SW 1271 (cell line): ENCODE measurements around the gene HBA1.
A peak's percentile ranks its signal among the peaks of the same experiment; 100 is the strongest.
"Not testable (repeated sequence)": the region's sequence is repeated elsewhere in the genome, so short reads cannot be mapped to it uniquely, and the experiment has no call there.

Source experiments
- DNase-seq, 2 experiments: peaks; one replicate each; lab custom pipeline; 2025; lab: John Stamatoyannopoulos, UW

HBA1 gene

DNA sequence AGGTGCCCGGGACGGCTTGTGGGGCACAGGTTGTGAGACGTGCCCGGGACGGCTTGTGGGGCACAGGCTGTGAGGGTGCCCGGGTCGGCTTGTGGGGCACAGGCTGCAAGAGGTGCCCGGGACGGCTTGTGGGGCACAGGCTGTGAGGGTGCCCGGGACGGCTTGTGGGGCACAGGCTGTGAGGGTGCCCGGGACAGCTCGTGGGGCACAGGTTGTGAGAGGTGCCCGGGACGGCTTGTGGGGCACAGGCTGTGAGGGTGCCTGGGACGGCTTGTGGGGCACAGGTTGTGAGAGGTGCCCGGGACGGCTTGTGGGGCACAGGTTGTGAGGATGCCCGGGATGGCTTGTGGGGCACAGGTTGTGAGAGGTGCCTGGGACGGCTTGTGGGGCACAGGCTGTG is 16.2 kb upstream of the HBA1 start:
- not testable (repeated sequence) for DNase-seq

DNA sequence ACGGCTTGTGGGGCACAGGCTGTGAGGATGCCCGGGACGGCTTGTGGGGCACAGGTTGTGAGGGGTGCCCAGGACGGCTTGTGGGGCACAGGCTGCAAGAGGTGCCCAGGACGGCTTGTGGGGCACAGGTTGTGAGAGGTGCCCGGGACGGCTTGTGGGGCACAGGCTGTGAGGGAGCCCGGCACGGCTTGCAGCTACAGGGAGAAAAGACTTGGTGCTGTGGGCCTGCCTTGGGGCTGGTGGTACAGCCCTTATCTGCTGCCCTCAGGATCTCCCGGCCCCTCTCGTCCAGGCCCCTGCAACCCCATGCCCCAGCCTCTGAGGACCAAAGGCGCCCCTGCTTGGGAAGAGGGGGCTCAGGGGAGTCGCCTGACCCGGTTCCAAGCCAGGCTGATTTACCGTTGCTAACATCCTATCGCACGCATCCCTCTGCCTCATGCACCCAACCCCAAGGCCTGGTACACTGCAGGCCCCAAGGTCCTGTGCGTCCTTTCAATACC is 15.7 kb upstream of the HBA1 start:
- DNase-seq = no peak

DNA sequence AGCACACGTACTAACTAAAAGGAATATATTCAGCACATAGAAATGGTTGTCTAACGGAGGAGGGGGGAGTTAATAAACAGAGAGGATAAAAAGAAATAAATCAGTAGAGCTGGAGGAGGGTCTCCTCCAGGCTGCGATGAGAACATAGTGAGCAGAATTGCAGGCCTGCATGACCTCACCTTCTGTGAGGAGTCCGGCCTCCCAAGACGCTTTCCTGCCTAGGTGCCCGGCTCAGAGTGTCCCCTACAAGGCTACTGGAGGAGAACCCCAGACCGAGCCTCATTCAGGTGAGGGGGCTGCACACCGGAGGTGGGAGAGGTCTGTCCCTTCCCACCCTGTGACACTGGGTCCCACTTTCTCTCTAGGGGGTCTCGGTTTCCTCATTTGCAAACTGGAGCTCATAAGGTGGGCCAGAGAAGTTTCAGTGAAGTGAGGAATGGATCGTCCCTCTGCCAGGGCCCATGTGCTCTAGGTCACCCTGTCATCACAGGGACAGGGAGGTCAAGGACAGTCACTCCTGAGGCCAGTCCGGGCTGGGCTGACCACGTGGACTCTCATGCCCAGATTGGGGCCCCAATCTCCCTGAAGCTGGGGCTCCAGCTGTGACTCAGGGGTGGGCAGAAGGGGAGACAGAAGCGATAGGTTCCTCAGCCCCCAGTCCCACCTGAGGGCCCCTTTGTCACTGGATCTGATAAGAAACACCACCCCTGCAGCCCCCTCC is 14.0 kb upstream of the HBA1 start:
- no peak for DNase-seq

DNA sequence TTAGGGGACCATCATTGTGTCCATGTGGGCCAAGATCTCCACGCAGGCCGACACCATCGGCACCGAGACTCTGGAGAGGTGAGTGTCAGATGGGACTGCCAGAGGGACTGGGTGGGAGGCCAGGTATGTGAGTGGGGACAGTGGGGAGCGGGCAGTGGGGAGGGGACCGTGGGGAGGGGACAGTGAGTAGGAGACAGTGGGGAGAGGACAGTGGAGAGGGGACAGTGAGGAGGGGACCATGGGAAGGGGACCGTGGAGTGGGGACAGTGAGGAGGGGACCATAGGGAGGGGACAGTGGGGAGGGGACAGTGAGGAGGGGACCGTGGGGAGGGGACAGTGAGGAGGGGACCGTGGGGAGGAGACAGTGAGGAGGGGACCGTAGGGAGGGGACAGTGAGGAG is 13.3 kb upstream of the HBA1 start:
- DNase-seq = not testable (repeated sequence)

DNA sequence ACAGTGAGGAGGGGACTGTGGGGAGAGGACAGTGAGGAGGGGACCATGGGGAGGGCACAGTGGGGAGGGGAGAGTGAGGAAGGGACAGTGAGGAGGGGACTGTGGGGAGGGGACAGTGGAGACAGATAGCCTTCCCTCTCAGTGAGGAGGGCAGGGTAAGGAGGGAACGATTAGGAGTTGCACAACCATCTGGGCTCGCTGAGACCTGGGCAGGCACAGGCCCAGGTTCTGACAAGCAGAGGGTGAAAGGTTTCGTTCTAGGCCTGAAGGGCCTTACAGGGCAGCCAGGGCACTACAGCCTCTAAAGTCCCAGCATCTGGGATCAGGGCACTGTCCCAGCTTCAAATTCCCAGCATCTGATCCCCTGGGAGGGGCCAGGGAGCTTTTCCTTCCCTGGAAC is 12.8 kb upstream of the HBA1 start:
- not testable (repeated sequence) for DNase-seq

- DNase-seq = not testable (repeated sequence)
Observed at GRCh38 chr16:164134-164823, 12.2 kb upstream of the HBA1 start.

DNA sequence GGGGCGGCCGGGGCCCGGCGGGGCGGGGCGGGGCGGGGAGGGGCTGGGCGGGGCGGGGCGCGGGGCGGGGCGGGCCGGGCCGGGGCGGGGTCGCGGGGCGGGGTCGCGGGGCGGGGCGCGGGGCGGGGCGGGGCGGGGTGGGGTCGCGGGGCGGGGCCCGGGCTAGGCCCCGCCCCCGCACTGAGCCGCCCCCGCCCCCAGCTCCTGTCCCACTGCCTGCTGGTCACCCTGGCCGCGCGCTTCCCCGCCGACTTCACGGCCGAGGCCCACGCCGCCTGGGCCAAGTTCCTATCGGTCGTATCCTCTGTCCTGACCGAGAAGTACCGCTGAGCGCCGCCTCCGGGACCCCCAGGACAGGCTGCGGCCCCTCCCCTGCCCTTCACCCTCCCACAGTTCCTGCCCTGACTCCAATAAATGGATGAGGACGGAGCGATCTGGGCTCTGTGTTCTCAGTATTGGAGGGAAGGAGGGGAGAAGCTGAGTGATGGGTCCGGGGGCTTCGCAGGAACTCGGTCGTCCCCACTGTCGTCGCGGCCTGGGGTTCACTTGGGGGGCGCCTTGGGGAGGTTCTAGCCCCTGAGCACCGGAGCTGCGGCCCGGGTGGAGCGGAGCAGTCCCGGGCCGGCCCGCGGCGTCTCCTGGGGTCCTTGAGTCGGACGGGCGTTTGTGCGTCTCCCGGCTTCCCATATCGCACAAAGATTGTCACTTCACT is 11.5 kb upstream of the HBA1 start:
- DNase-seq = no peak

GRCh38 chr16:165539-166374 is 10.7 kb upstream of the HBA1 start, which contains the start of gene HBM:
TSS of gene HBM (plus strand) at chr16:165978. CDS start at chr16:165998, 20 bp downstream.
- no peak for DNase-seq

DNA sequence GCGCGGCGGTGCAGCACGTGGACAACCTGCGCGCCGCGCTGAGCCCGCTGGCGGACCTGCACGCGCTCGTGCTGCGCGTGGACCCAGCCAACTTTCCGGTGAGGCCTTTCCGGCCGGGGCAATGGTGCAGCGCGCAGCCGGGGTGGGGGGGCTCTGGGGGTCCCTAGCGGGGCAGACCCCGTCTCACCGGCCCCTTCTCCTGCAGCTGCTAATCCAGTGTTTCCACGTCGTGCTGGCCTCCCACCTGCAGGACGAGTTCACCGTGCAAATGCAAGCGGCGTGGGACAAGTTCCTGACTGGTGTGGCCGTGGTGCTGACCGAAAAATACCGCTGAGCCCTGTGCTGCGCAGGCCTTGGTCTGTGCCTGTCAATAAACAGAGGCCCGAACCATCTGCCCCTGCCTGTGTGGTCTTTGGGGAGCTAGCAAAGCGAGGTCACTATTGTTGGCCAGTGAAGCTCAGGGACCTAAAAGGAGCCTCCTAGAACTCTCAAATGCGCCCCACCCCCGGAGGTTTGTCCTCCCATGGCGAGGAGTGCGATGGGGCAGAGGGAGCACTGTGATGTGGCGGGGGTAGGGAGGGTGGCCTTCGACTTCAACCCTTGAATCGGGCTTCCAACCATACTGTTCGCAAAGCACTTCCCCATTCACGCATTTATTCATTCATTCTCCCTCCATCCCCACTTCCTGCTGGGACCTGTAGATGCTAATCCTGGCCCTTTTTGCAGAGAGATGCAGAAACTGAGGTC is 9.9 kb upstream of the HBA1 start:
- no peak for DNase-seq

- no peak for DNase-seq
Observed at GRCh38 chr16:167122-167690, 9.3 kb upstream of the HBA1 start.

DNA sequence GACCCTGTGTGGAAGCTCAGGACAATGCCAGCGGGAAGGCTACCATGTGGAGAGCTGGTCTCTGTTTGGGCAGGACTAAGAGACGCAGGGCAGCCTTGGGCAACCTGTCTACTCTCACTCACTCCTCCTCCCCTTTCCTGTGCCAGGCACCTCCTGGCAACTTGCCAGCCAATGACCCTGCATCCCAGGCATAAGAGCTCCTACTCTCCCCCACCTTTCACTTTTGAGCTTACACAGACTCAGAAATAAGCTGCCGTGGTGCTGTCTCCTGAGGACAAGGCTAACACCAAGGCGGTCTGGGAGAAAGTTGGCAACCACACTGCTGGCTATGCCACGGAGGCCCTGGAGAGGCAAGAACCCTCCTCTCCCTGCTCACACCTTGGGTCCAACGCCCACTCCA is 8.1 kb upstream of the HBA1 start:
- DNase-seq = no peak

- no peak for DNase-seq
Observed at GRCh38 chr16:169014-169413, 7.5 kb upstream of the HBA1 start.

DNA sequence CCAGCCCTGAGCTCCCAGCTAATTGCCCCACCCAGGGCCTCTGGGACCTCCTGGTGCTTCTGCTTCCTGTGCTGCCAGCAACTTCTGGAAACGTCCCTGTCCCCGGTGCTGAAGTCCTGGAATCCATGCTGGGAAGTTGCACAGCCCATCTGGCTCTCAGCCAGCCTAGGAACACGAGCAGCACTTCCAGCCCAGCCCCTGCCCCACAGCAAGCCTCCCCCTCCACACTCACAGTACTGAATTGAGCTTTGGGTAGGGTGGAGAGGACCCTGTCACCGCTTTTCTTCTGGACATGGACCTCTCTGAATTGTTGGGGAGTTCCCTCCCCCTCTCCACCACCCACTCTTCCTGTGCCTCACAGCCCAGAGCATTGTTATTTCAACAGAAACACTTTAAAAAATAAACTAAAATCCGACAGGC is 6.4 kb upstream of the HBA1 start:
- peak in 1 of 2 experiments; percentile 9 for DNase-seq

DNA sequence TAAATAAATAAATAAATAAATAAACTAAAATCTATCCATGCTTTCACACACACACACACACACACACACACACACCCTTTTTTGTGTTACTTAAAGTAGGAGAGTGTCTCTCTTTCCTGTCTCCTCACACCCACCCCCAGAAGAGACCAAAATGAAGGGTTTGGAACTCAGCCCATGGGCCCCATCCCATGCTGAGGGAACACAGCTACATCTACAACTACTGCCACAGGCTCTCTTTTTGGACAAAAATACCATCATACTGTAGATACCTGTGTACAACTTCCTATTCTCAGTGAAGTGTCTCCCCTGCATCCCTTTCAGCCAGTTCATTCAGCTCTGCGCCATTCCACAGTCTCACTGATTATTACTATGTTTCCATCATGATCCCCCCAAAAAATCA is 5.7 kb upstream of the HBA1 start:
- no peak for DNase-seq

- not testable (repeated sequence) for DNase-seq
Observed at GRCh38 chr16:172374-172941, 4.0 kb upstream of the HBA1 start, which contains the start of gene HBA2. TSS of gene HBA2 (plus strand) at chr16:172876. CDS start at chr16:172913, 37 bp downstream.

GRCh38 chr16:173211-173854 is 3.1 kb upstream of the HBA1 start:
- not testable (repeated sequence) for DNase-seq

- not testable (repeated sequence) for DNase-seq
Observed at GRCh38 chr16:173928-174769, 2.3 kb upstream of the HBA1 start.

DNA sequence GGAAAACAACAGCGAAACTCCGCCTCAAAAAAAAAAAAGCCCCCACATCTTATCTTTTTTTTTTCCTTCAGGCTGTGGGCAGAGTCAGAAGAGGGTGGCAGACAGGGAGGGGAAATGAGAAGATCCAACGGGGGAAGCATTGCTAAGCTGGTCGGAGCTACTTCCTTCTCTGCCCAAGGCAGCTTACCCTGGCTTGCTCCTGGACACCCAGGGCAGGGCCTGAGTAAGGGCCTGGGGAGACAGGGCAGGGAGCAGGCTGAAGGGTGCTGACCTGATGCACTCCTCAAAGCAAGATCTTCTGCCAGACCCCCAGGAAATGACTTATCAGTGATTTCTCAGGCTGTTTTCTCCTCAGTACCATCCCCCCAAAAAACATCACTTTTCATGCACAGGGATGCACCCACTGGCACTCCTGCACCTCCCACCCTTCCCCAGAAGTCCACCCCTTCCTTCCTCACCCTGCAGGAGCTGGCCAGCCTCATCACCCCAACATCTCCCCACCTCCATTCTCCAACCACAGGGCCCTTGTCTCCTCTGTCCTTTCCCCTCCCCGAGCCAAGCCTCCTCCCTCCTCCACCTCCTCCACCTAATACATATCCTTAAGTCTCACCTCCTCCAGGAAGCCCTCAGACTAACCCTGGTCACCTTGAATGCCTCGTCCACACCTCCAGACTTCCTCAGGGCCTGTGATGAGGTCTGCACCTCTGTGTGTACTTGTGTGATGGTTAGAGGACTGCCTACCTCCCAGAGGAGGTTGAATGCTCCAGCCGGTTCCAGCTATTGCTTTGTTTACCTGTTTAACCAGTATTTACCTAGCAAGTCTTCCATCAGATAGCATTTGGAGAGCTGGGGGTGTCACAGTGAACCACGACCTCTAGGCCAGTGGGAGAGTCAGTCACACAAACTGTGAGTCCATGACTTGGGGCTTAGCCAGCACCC is 1.2 kb upstream of the HBA1 start:
- DNase-seq = no peak
